HG03025 (cell line): ENCODE results near the gene BMP8A.

Experiments
- ATAC-seq: cut with Tn5 transposase; IDR thresholded peaks from one replicate; pipeline ENCODE4 v1.9.1; 2021; ENCODE audit warnings: mild to moderate bottlenecking, moderate library complexity; ENCODE audit not compliant: unreplicated experiment, low FRiP score

The BMP8A gene

GRCh38 chr1:39566441-39567137 is 75.2 kb downstream of the BMP8A start:
- no peak for ATAC-seq

- ATAC-seq = no peak
Measured at GRCh38 chr1:39567302-39567701, 75.9 kb downstream of the BMP8A start.

- no peak for ATAC-seq
Measured at GRCh38 chr1:39568208-39568607, 76.8 kb downstream of the BMP8A start.

- ATAC-seq = no peak
Measured at GRCh38 chr1:39569034-39569433, 77.6 kb downstream of the BMP8A start.

GRCh38 chr1:39570477-39571177 is 79.2 kb downstream of the BMP8A start:
- no peak for ATAC-seq

GRCh38 chr1:39571178-39571483 is 79.7 kb downstream of the BMP8A start:
- no peak for ATAC-seq

GRCh38 chr1:39572379-39573096 is 81.1 kb downstream of the BMP8A start:
- ATAC-seq = no peak

GRCh38 chr1:39573097-39573465 is 81.6 kb downstream of the BMP8A start:
- no peak for ATAC-seq

- ATAC-seq = no peak
Measured at GRCh38 chr1:39573736-39574624, 82.5 kb downstream of the BMP8A start.

- ATAC-seq = no peak
Measured at GRCh38 chr1:39574646-39575045, 83.2 kb downstream of the BMP8A start.
